H1 (cell line): ENCODE results near the gene GIGYF2. TPM values are rescaled to one million over a fixed set of nuclear protein-coding genes. Genes with fewer than 3 reads are reported as not detected.

ENCODE experiments used
- CTCF ChIA-PET: fragments of 300-600 bp; sonication (Branson Sonifier 250); formaldehyde crosslinking; loops from one replicate; lab custom pipeline; 2021; ENCODE audit not compliant: partially characterized antibody; lab: Charles Lee
- POLR2A ChIA-PET: fragments of 300-600 bp; sonication (Branson Sonifier 250); formaldehyde crosslinking; loops from one replicate; lab custom pipeline; 2021; ENCODE audit warnings: inconsistent platforms; ENCODE audit not compliant: partially characterized antibody; lab: Charles Lee
- DNase-seq, 2 experiments: peaks; one replicate each; pipeline versions ENCODE4 v3.0.0 to v3.0.0-alpha.2; 2010 to 2022; ENCODE audit warnings: low spot score in 2 of 2, low read depth in 1 of 2, mixed read lengths in 1 of 2
- FAIRE-seq: peaks from 2 replicates; lab custom pipeline; 2011; peaks lifted over from hg19 to GRCh38; lab: Jason Lieb, UNC
- H2AFZ ChIP-seq: 2 replicates; pipeline ENCODE4 v1.8.1; 2012; ENCODE audit warnings: low read length, inconsistent platforms
- H2AK5ac ChIP-seq: 2 replicates; pipeline ENCODE4 v1.6.1; 2013; ENCODE audit warnings: low read depth, low read length
- H2BK120ac ChIP-seq: replicated peaks from 2 replicates; pipeline ENCODE3; 2013; ENCODE audit warnings: low read depth, low read length, inconsistent platforms
- H2BK12ac ChIP-seq: 2 replicates; pipeline ENCODE4 v1.6.1; 2013; ENCODE audit warnings: low read depth, low read length
- H2BK15ac ChIP-seq: 2 replicates; pipeline ENCODE4 v1.6.1; 2013; ENCODE audit warnings: low read length
- H2BK20ac ChIP-seq: 2 replicates; pipeline ENCODE4 v1.6.1; 2013; ENCODE audit warnings: low read length
- H2BK5ac ChIP-seq: 2 replicates; pipeline ENCODE4 v1.6.1; 2013; ENCODE audit warnings: low read depth, low read length
- H3K14ac ChIP-seq: 2 replicates; pipeline ENCODE4 v1.6.1; 2013; ENCODE audit warnings: inconsistent platforms; ENCODE audit not compliant: insufficient read length
- H3K18ac ChIP-seq: 2 replicates; pipeline ENCODE4 v1.6.1; 2013; ENCODE audit warnings: low read length; ENCODE audit errors: extremely low read depth
- H3K23ac ChIP-seq: 2 replicates; pipeline ENCODE4 v1.6.1; 2013; ENCODE audit warnings: inconsistent platforms; ENCODE audit not compliant: insufficient read length
- H3K23me2 ChIP-seq: 2 replicates; pipeline ENCODE4 v1.6.1; 2013; ENCODE audit warnings: low read depth, low read length
- H3K27ac ChIP-seq: 2 replicates; pipeline ENCODE4 v1.6.1; 2011; ENCODE audit warnings: low read depth, low read length, inconsistent platforms
- H3K27me3 ChIP-seq, 4 experiments: replicated peaks in 1 of 4; 1 replicate in 1 of 4; 2 replicates in 3 of 4; pipeline versions ENCODE4 v1.6.1 to v1.8.1; 2011 to 2013; ENCODE audit warnings: low read length in 3 of 4, mild to moderate bottlenecking in 3 of 4, inconsistent platforms in 2 of 4, mixed read lengths in 2 of 4, moderate library complexity in 1 of 4; ENCODE audit not compliant: control insufficient read depth in 3 of 4, insufficient read depth in 3 of 4; ENCODE audit errors: extremely low read depth in 1 of 4
- H3K36me3 ChIP-seq, 4 experiments: 2 replicates each; pipeline versions ENCODE4 v1.6.1 to v1.8.1; 2011 to 2013; ENCODE audit warnings: mild to moderate bottlenecking in 4 of 4, low read length in 3 of 4, moderate library complexity in 2 of 4, control low read depth in 1 of 4, inconsistent platforms in 1 of 4; ENCODE audit not compliant: insufficient read depth in 4 of 4, control insufficient read depth in 2 of 4
- H3K4ac ChIP-seq: replicated peaks from 2 replicates; pipeline ENCODE3; 2013; ENCODE audit warnings: low read length, low read depth, mixed read lengths, inconsistent platforms; ENCODE audit not compliant: insufficient read length
- H3K4me1 ChIP-seq, 4 experiments: replicated peaks in 1 of 4; 1 replicate in 1 of 4; 2 replicates in 3 of 4; pipeline versions ENCODE4 v1.6.1 to v1.8.1; 2011 to 2013; ENCODE audit warnings: low read length in 3 of 4, inconsistent platforms in 2 of 4, mixed read lengths in 1 of 4; ENCODE audit not compliant: insufficient read depth in 4 of 4, control insufficient read depth in 3 of 4
- H3K4me2 ChIP-seq, 2 experiments: 2 replicates each; pipeline versions ENCODE4 v1.6.1 to v1.8.1; 2011 to 2013; ENCODE audit warnings: low read depth in 2 of 2, low read length in 2 of 2, control low read depth in 1 of 2, inconsistent platforms in 1 of 2, mild to moderate bottlenecking in 1 of 2; ENCODE audit not compliant: insufficient read depth in 1 of 2
- H3K4me3 ChIP-seq, 4 experiments: fragments of 200-600, 300-600 bp in 1 of 4; sonication (generic), shearing (Covaris generic), sonication (Bioruptor Twin) in 1 of 4; 2 replicates each; pipeline versions ENCODE4 v1.5.1 to v1.8.1; 2011 to 2016; ENCODE audit warnings: low read length in 4 of 4, low read depth in 3 of 4, control low read depth in 2 of 4, inconsistent platforms in 2 of 4, mild to moderate bottlenecking in 2 of 4, mixed read lengths in 1 of 4, moderate library complexity in 1 of 4; ENCODE audit not compliant: insufficient read depth in 2 of 4; ENCODE audit errors: extremely low read depth in 1 of 4
- H3K56ac ChIP-seq: replicated peaks from 2 replicates; pipeline ENCODE3; 2013; ENCODE audit warnings: low read depth, mild to moderate bottlenecking, mixed read lengths, low read length, inconsistent platforms; ENCODE audit not compliant: insufficient read length
- H3K79me1 ChIP-seq: 2 replicates; pipeline ENCODE4 v1.6.1; 2013; ENCODE audit warnings: low read depth, low read length, control low read depth
- H3K79me2 ChIP-seq, 2 experiments: 2 replicates each; pipeline versions ENCODE4 v1.6.1 to v1.8.1; 2012 to 2013; ENCODE audit warnings: low read length in 2 of 2, mild to moderate bottlenecking in 2 of 2, inconsistent platforms in 1 of 2; ENCODE audit not compliant: insufficient read depth in 2 of 2, control insufficient read depth in 1 of 2
- H3K9ac ChIP-seq, 4 experiments: replicated peaks in 1 of 4; 1 replicate in 1 of 4; 2 replicates in 3 of 4; pipeline versions ENCODE4 v1.6.1 to v1.8.1; 2011 to 2013; ENCODE audit warnings: low read depth in 3 of 4, low read length in 3 of 4, control low read depth in 2 of 4, mild to moderate bottlenecking in 2 of 4, moderate library complexity in 2 of 4, inconsistent platforms in 1 of 4; ENCODE audit errors: extremely low read depth in 1 of 4
- H3K9me3 ChIP-seq, 2 experiments: 2 replicates each; pipeline versions ENCODE4 v1.6.1 to v1.8.1; 2012 to 2013; ENCODE audit warnings: mild to moderate bottlenecking in 2 of 2, moderate library complexity in 2 of 2, control low read depth in 1 of 2, inconsistent platforms in 1 of 2, low read depth in 1 of 2, low read length in 1 of 2, mixed read lengths in 1 of 2; ENCODE audit not compliant: insufficient read depth in 2 of 2
- H4K20me1 ChIP-seq, 2 experiments: replicated peaks in 1 of 2; 2 replicates each; pipeline versions ENCODE3 to v1.8.1; 2011 to 2013; ENCODE audit warnings: inconsistent platforms in 2 of 2, low read length in 2 of 2, mild to moderate bottlenecking in 1 of 2; ENCODE audit not compliant: insufficient read depth in 2 of 2, control insufficient read depth in 1 of 2
- H4K5ac ChIP-seq: 2 replicates; pipeline ENCODE4 v1.6.1; 2013; ENCODE audit warnings: low read length, low read depth, mixed read lengths, inconsistent platforms; ENCODE audit not compliant: insufficient read length
- H4K8ac ChIP-seq: 2 replicates; pipeline ENCODE4 v1.8.0; 2013; ENCODE audit warnings: mild to moderate bottlenecking, moderate library complexity, low read length, inconsistent platforms; ENCODE audit not compliant: insufficient read depth; ENCODE audit errors: extremely low read depth
- H4K91ac ChIP-seq: replicated peaks from 2 replicates; pipeline ENCODE3; 2013; ENCODE audit warnings: low read length, mixed read lengths, inconsistent platforms; ENCODE audit not compliant: insufficient read length
- CREB1 ChIP-seq: IDR thresholded peaks from 2 replicates; pipeline ENCODE4 v1.6.1; 2012; ENCODE audit warnings: inconsistent platforms
- HDAC6 ChIP-seq: IDR thresholded peaks from one replicate; pipeline ENCODE4 v1.7.1; 2012; ENCODE audit warnings: low read depth, mild to moderate bottlenecking, inconsistent platforms, low read length, moderate library complexity
- WGBS, 2 experiments: shearing (Covaris generic) in 1 of 2; methylation state at CpG; one replicate each; pipeline versions ENCODE4 v1.1.6 to v1.1.7; 2013 to 2015; ENCODE audit warnings: low lambda C conversion rate in 2 of 2, mixed read lengths in 2 of 2, inconsistent platforms in 1 of 2, low coverage in 1 of 2, missing lambda C conversion rate in 1 of 2; ENCODE audit not compliant: insufficient replicate concordance in 2 of 2, insufficient coverage in 1 of 2, insufficient read length in 1 of 2; ENCODE audit errors: extremely low coverage in 1 of 2, missing lambda C conversion rate in 1 of 2; 5-methylcytosine and 5-hydroxymethylcytosine counted together
- polyA plus RNA-seq, 7 experiments: library from polyadenylated mRNA; depleted of rRNA in 3 of 7; stranded (reverse) in 5 of 7; unstranded in 2 of 7; fragments of >200 nt in 5 of 7; fragments of 200-250 nt in 2 of 7; gene quantifications; 1 replicate in 5 of 7; 2 replicates in 1 of 7; 4 replicates in 1 of 7; pipeline versions ENCODE4 v1.2.1 to v1.2.3, GENCODE V29; 2011 to 2013; ENCODE audit warnings: missing spikeins in 2 of 7, mixed read lengths in 2 of 7
- total RNA-seq: library from RNA; stranded (reverse); fragmentation: NEBNext Ultra II Directional; extraction: Animal tissue kit (Norgen Biotek cat#: 25700); gene quantifications from 2 replicates; pipeline ENCODE4 v1.2.1, GENCODE V29; 2021
- TF ChIP-seq, protein P1 (sequence below): IDR thresholded peaks from 2 replicates; pipeline ENCODE4 v1.6.1; 2012; ENCODE audit warnings: inconsistent platforms

GIGYF2 gene
- total and polyA plus RNA-seq, 2 of the 8 experiments (the other 6 are each of a cell fraction or from before 2014, with no cell fraction given): 22.3 to 62.0 TPM

DNA sequence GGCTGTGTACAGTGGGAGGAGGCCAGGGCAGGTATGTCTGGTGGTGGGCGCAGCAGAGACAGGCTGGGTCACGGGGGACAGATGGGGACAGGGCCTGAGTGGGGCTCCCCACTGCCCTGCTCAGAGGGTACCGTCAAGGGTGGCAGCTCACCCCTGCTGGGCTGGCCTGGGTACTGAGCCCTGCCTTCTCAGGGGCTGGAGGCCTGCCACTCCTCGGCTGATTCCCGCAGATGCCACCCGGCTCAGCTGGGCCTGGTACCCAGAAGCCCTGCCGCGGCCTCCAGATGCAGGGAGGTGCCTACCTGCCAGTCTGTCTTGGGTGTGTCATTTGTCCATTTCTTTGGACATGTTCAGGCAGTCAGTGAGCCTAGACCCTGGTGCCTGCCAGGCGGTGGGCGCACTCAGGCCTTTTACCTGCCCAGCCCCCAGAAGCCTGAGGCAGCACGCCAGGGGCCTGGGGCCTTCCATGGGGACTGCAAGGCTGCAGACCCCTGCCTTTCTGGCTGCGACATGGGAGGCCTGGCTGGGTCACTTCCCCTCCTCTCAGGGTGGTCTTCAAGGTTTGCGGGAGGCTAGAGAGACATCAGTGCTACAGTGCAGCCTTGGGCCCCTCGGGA, 176.3 kb downstream of the GIGYF2 start:
- Histone ChIP-seq H2BK12ac (no peak overlapping the region), H3K27ac (no peak overlapping the region), H2BK5ac (no peak overlapping the region), H3K4ac (no peak overlapping the region), H2BK15ac (no peak overlapping the region), H3K14ac (no peak overlapping the region), H3K27me3 (peaks cover 0 to 25% (median 18%) of the 10 kb centered on the region in 4 experiments; a peak in 5 of 7 replicates), H3K9ac (no peak overlapping the region), H3K79me1 (no peaks in the 10 kb centered on the region), H4K5ac (no peak overlapping the region), H3K36me3 (no peaks in the 10 kb centered on the region), H3K23me2 (peaks cover 12% of the 10 kb centered on the region; the same call in 1 of the 2 replicates), H3K79me2 (no peaks in the 10 kb centered on the region), H2BK120ac (no peak overlapping the region), H2AK5ac (no peak overlapping the region), H3K4me1 (peaks cover 0 to 4% (median 1%) of the 10 kb centered on the region in 4 experiments; a peak in 4 of 7 replicates), H4K91ac (no peak overlapping the region), H2BK20ac (no peak overlapping the region), H4K8ac (no peak overlapping the region), H4K20me1 (peaks cover 0 to 4% of the 10 kb centered on the region in 2 experiments), H3K9me3 (no peaks in the 10 kb centered on the region), H3K23ac (no peak overlapping the region), H3K4me2 (no peak overlapping the region), H3K4me3 (no peak overlapping the region), H2AFZ (no peak overlapping the region), H3K56ac (no peak overlapping the region), H3K18ac (no peak overlapping the region)
- 93% methylated on average over 14 of the region's 14 CpGs; no CpG with 5 or more reads in 1 of the 2 experiments for WGBS, 2 experiments
- CTCF ChIA-PET: interaction anchor here (0.8 to 2.7 kb wide), 6 partner anchors 8 to 186 kb away, joined by 3 to 8 read pairs (median 6); partner anchors contain the start of gene INPP5D
- no peak for FAIRE-seq
- DNase-seq: no peak
- POLR2A ChIA-PET: no interaction called here
- TF ChIP-seq CREB1 (no peak), HDAC6 (no peak)
- TF ChIP-seq, protein P1, sequence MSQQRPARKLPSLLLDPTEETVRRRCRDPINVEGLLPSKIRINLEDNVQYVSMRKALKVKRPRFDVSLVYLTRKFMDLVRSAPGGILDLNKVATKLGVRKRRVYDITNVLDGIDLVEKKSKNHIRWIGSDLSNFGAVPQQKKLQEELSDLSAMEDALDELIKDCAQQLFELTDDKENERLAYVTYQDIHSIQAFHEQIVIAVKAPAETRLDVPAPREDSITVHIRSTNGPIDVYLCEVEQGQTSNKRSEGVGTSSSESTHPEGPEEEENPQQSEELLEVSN: no peak
